OCI-LY7 (cell line): ENCODE measurements around the gene SPINK4.

Source experiments
- CTCF ChIP-seq: fragments of 200-600 bp; sonication (generic); conservative IDR thresholded peaks from 2 replicates; pipeline ENCODE4 v1.5.1; 2014; ENCODE audit warnings: mild to moderate bottlenecking, antibody characterized with exemption, low read length, moderate library complexity, mixed read lengths
- EZH2phosphoT487 ChIP-seq: fragments of 200-600 bp; sonication (generic); IDR thresholded peaks from 2 replicates; pipeline ENCODE4 v1.6.1; 2018; ENCODE audit warnings: low read depth, borderline replicate concordance, mild to moderate bottlenecking, mixed run types, antibody characterized with exemption, low read length, moderate library complexity, mixed read lengths

GRCh38 chr9:33249087-33249658 lies 9.2 kb downstream of the SPINK4 start:
- peak; percentile 43; the same call in 1 of the 2 replicates for TF ChIP-seq CTCF
- TF ChIP-seq EZH2phosphoT487, result no peak
